GF-D8 (cell line): Measurements from ENCODE around the gene PPM1L.

Experiments used
- DNase-seq: peaks from one replicate; lab custom pipeline; 2025; lab: John Stamatoyannopoulos, UW

The PPM1L gene

DNA sequence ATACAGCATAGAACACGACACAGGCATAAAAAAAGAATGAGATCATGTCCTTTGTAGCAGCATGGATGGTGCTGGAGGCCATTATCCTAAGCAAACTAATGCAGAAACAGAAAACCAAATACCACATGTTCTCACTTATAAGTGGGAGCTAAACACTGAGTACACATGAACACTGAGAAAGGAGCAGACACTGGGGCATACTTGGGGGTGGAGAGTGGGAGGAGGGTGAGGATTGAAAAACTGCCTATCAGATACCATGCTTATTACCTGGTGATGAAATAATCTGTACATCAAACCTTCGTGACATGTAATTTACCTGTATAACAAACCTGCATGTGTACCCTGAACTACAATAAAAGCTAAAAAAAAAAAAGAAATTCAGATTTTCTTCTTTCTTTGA lies 100.4 kb downstream of the PPM1L start:
- DNase-seq = no peak

GRCh38 chr3:160857476-160858119 lies 101.6 kb downstream of the PPM1L start:
- DNase-seq = no peak

- no peak for DNase-seq
Observed at GRCh38 chr3:160860346-160860745, 104.3 kb downstream of the PPM1L start.

- DNase-seq = peak; percentile 34
Observed at GRCh38 chr3:160869825-160870224, 113.8 kb downstream of the PPM1L start.

DNA sequence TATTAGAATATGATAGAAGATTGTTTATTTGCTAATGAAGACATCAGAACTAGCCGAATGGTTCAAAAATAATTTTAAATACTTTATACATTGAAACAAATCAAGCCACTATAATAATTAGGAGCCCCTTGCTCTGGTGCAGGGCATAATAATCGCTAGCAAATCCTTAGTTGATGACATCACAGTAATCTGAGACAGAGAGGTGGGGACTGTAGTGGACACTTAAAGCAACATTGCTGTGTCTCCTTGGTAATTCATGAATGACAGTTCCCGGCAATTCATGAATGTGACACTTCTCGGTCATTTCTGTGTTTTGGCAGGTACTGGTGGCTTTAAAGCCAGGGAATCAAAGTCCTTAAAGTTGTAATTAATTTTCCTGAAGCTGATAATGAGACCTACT lies 114.3 kb downstream of the PPM1L start:
- DNase-seq = no peak

DNA sequence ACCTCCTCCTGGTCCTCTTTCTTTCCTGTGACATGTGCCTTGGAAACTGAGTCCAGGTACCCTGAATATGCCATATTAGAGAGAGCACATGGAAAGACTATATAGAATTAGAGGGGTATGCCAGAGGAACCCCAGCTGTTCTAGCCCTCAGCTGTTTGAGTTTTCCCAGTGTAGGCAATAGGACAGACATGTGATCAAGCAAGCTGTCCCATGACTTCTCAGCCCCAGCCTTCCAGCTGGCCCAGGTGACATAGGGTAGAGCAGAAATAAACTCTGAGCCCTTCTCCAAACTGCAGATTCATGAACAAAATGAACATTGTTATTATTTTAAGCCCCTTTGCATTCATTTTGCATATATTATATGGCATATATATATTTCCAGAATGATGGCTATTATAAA lies 118.7 kb downstream of the PPM1L start:
- no peak for DNase-seq

DNA sequence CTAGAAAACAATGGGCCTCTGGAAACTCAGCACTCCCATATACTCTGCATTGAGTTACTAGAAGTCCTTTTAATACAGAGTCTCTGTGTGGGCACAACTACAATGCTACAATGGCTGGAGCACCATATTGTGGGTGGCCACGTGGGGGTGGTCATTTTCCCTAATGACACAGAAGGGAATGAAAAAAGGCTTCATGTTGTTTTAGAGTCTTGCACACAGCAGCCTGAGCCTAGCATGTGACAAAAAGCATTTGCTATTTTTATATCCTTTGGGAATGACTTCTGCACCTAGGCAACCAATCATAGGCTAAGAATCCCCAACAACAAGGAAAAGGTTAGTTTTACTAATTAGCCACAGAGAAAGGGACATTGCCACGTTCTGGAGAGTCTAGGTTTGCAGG lies 120.6 kb downstream of the PPM1L start:
- DNase-seq = no peak

DNA sequence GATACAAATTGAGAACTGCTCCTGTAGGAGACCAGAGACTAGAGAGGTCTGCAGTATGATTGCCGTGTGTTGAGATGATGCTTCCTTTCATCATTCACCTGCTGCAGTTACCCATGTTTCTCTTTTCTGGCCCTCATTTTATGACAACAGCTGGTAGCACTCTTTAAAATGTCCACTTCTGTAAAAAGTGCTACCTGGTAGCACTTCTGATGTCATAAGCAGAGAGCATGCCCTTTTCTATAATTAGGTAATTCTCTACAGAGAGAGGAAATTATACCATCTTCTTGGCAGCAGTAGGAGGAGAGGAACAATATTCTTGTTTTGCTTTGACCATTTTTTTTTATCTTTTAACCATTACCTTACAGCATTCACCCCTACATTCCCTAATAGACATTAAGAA lies 123.8 kb downstream of the PPM1L start:
- DNase-seq = no peak

- no peak for DNase-seq
Observed at GRCh38 chr3:160883373-160883772, 127.3 kb downstream of the PPM1L start.

DNA sequence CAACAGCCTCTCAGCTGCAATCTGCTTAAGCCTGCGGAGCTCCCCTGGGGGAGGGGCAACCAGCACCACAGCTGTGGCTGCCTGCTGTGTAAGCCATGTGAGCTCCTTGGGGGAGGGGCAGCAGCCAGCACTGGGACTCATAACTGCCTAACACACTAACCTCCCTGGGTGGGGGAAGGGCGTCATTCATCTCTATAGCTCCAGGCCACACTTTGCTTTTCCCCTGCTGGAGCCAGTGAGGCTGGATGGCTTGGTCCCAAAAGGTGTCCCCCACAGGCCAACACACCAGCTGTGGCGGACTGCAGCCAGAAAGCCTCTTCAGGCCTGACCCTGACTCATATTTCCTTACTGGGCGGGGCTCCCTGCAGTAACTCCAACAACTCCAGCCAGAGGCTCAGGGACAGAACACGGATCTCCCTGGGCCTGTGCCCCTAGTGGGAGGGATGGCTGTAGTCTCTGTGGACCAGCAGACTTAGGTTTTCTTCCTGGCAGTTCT lies 129.8 kb downstream of the PPM1L start:
- no peak for DNase-seq

- no peak for DNase-seq
Observed at GRCh38 chr3:160886421-160886820, 130.4 kb downstream of the PPM1L start.

- DNase-seq = no peak
Observed at GRCh38 chr3:160893207-160893606, 137.2 kb downstream of the PPM1L start.

- DNase-seq = no peak
Observed at GRCh38 chr3:160904691-160905090, 148.7 kb downstream of the PPM1L start.

DNA sequence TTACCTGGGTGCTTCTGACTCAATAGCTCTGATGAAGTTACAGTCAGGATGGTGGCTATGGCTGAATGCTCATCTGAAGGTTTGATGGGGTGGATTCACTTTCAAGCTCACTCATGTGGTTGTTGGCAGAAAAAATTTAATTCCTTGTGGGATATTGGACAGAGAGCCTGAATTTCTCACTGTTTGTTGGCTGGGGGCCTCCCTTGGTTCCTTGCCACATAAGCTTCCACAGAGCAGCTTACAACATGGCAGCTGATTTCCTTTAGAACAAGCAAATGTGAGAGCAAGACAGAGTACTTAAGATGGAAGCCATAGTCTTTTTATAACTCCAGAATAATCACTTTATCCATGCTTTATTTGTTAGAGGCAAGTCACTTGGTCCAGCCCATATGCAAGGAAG lies 150.6 kb downstream of the PPM1L start:
- DNase-seq = no peak

DNA sequence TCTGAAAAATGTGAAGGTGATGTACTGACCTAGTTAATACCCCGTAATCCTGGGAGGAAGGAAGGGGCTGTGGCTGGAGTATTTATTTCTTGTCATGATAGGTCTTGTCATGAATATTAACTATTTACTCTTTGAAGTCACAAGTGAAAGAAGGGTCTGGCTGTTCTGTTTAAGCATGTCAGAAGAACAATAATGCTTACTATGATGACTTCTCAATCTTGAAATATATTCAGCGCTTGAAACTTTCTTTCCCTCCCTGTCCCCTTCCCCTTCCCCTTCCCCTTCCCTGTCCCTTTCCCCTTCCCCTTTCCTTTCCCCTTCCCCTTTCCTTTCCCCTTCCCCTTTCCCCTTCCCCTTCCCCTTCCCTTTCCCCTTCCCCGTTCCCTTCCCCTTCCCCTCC lies 153.9 kb downstream of the PPM1L start:
- DNase-seq = no peak

GRCh38 chr3:160911411-160911810 lies 155.4 kb downstream of the PPM1L start:
- no peak for DNase-seq

- DNase-seq = no peak
Observed at GRCh38 chr3:160916472-160916871, 160.4 kb downstream of the PPM1L start.

DNA sequence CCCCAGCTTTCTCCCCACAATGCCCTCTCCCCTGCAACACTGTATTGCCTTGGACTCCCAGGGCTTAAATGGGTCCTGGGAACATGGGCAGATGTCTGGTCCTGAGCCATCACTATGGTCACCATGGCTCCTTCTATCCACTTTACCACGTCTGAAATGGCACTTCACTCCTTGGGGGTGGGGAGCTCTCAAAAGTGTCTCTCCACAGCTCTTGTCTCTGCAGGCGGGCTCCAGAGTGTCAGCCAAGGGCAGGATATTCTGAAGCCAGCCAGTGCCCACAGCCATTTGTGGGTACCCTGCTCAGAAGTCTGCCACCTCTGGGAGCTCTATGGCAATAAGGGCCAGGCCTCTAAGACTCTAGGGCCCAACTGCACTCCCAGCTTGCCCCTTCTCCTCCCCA lies 163.9 kb downstream of the PPM1L start:
- DNase-seq = no peak

DNA sequence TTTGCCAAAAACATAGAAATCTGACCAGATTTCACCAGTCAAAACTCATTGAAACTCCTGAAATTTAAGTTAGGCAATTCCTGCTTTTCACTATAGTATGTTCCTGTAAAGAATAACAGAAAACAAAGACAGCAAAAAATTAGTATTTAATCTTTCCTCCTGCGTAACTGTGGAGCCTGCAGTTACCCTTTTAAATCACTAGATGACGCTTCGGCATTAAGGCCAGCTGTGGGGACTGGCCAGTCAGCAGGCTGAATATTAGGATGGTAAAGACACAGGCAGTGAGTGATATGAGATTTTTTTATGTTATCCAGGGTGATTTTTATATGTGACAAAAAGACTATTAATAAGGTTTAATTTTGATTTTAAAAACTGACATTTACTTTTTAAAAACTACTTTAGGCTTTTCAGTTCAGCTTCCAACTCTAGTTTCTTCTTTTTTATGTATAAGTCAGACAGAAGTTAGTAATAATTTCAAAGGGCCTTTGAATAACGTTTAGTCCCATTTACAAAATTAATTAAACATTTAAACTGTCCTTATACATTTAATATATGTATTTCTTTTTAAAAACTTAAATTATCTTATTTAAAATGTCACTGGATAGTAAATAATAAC lies 165.1 kb downstream of the PPM1L start:
- DNase-seq = no peak

- DNase-seq = no peak
Observed at GRCh38 chr3:160924776-160925175, 168.7 kb downstream of the PPM1L start.

GRCh38 chr3:160927620-160928019 lies 171.6 kb downstream of the PPM1L start:
- no peak for DNase-seq

GRCh38 chr3:160928183-160928726 lies 172.2 kb downstream of the PPM1L start:
- no peak for DNase-seq

DNA sequence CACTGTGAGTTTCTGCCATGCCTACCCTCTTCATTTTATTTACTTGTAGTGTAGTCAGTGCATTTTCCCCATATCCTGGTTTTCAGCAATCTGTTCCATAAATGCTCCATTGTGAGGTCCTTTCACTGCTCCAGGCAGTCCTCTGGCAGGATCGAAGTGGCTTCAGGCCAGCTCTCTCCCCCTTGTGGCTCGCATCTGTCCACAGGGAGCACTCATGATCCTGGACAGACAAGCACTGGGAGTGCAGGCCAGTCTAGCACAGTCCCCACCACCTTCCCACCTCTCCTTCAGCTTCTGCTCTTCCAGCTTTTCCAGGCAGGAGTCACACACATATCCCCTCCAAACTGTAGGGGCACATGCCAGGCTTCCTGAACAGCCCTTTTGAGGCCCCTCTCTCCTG lies 173.6 kb downstream of the PPM1L start:
- no peak for DNase-seq

DNA sequence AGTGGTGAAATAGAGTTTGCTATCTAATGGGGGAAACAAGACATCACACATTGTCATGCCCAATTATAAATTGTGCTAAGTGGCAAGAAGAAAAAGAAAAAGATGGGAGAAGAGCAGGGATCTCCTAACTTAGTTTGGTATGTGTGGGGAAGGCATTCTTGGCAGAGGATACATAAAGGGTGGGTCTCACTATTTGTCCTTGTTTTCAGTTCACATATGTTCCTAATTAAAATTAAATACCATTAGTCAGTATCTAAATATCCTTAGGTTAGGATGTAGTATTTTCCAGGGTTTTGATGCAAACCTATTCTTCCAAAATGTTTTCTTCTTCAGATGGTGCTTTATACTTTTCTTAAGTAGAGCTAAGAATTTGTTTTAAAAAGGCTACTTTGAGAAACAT lies 175.4 kb downstream of the PPM1L start:
- no peak for DNase-seq
